H9 (cell line): Measurements from ENCODE around the gene CARTPT. TPM values are rescaled to one million over a fixed set of nuclear protein-coding genes. Genes with fewer than 3 reads are reported as not detected.

Source experiments
- DNase-seq: peaks from one replicate; pipeline ENCODE4 v3.0.0-alpha.2; 2017
- H2AFZ ChIP-seq: one replicate; pipeline ENCODE4 v1.6.1; 2013; ENCODE audit warnings: mild to moderate bottlenecking, low read length, control low read depth, moderate library complexity
- H2AK5ac ChIP-seq: 2 replicates; pipeline ENCODE4 v1.6.1; 2013; ENCODE audit warnings: low read length, control low read depth, mixed read lengths; ENCODE audit not compliant: insufficient read length
- H2BK120ac ChIP-seq: one replicate; pipeline ENCODE4 v1.6.1; 2013; ENCODE audit warnings: low read depth, mild to moderate bottlenecking, low read length, control low read depth, inconsistent platforms; ENCODE audit not compliant: poor library complexity, severe bottlenecking
- H2BK12ac ChIP-seq: 2 replicates; pipeline ENCODE4 v1.6.1; 2013; ENCODE audit warnings: low read length, control low read depth, mixed read lengths, low read depth; ENCODE audit not compliant: insufficient read length
- H2BK15ac ChIP-seq: 2 replicates; pipeline ENCODE4 v1.6.1; 2013; ENCODE audit warnings: low read depth, low read length, control low read depth
- H2BK20ac ChIP-seq: one replicate; pipeline ENCODE4 v1.6.1; 2013; ENCODE audit warnings: low read depth, mild to moderate bottlenecking, low read length, control low read depth, inconsistent platforms; ENCODE audit not compliant: poor library complexity, severe bottlenecking
- H2BK5ac ChIP-seq: 2 replicates; pipeline ENCODE4 v1.6.1; 2013; ENCODE audit warnings: low read length, control low read depth, mixed read lengths; ENCODE audit not compliant: insufficient read length
- H3K14ac ChIP-seq: 2 replicates; pipeline ENCODE4 v1.6.1; 2013; ENCODE audit warnings: low read length, control low read depth; ENCODE audit not compliant: insufficient read depth
- H3K18ac ChIP-seq: 2 replicates; pipeline ENCODE4 v1.6.1; 2013; ENCODE audit warnings: low read depth, mild to moderate bottlenecking, mixed read lengths, low read length, control low read depth; ENCODE audit not compliant: insufficient read length
- H3K23ac ChIP-seq: 2 replicates; pipeline ENCODE4 v1.6.1; 2013; ENCODE audit warnings: low read length, control low read depth, mixed read lengths, low read depth; ENCODE audit not compliant: insufficient read length
- H3K23me2 ChIP-seq: 2 replicates; pipeline ENCODE4 v1.6.1; 2013; ENCODE audit warnings: low read depth, mild to moderate bottlenecking, mixed read lengths, low read length, control low read depth; ENCODE audit not compliant: insufficient read length, poor library complexity, severe bottlenecking
- H3K27ac ChIP-seq: 2 replicates; pipeline ENCODE4 v1.5.1; 2013; ENCODE audit warnings: low read length, control low read depth, mixed read lengths, low read depth; ENCODE audit not compliant: insufficient read length
- H3K27me3 ChIP-seq: 2 replicates; pipeline ENCODE4 v1.6.1; 2013; ENCODE audit warnings: low read length, control low read depth, inconsistent platforms; ENCODE audit not compliant: insufficient read depth
- H3K4ac ChIP-seq: 2 replicates; pipeline ENCODE4 v1.6.1; 2013; ENCODE audit warnings: low read depth, mild to moderate bottlenecking, control low read depth, inconsistent platforms, low read length, moderate library complexity
- H3K4me1 ChIP-seq: 2 replicates; pipeline ENCODE4 v1.6.1; 2013; ENCODE audit warnings: low read length, control low read depth, inconsistent platforms; ENCODE audit not compliant: insufficient read depth
- H3K4me2 ChIP-seq: 2 replicates; pipeline ENCODE4 v1.6.1; 2013; ENCODE audit warnings: low read length, control low read depth, mixed read lengths; ENCODE audit not compliant: insufficient read length, insufficient read depth
- H3K56ac ChIP-seq: 2 replicates; pipeline ENCODE4 v1.6.1; 2013; ENCODE audit warnings: low read depth, mild to moderate bottlenecking, mixed read lengths, low read length, control low read depth; ENCODE audit not compliant: insufficient read length
- H3K79me1 ChIP-seq: 2 replicates; pipeline ENCODE4 v1.6.1; 2013; ENCODE audit warnings: low read depth, mild to moderate bottlenecking, moderate library complexity, low read length, control low read depth, inconsistent platforms; ENCODE audit not compliant: insufficient read depth, poor library complexity, severe bottlenecking
- H3K79me2 ChIP-seq: 2 replicates; pipeline ENCODE4 v1.6.1; 2013; ENCODE audit warnings: low read length, control low read depth, inconsistent platforms; ENCODE audit not compliant: insufficient read depth
- H3K9ac ChIP-seq: 2 replicates; pipeline ENCODE4 v1.6.1; 2013; ENCODE audit warnings: low read length, control low read depth, mixed read lengths; ENCODE audit not compliant: insufficient read length; ENCODE audit errors: extremely low read depth
- H3K9me3 ChIP-seq: one replicate; pipeline ENCODE4 v1.6.1; 2013; ENCODE audit warnings: low read depth, low read length, inconsistent platforms; ENCODE audit not compliant: control insufficient read depth
- H3T11ph ChIP-seq: one replicate; pipeline ENCODE4 v1.6.1; 2013; ENCODE audit warnings: mild to moderate bottlenecking, low read length, control low read depth, inconsistent platforms
- H4K20me1 ChIP-seq: one replicate; pipeline ENCODE4 v1.6.1; 2013; ENCODE audit not compliant: control insufficient read depth, insufficient read length, insufficient read depth
- H4K5ac ChIP-seq: 2 replicates; pipeline ENCODE4 v1.6.1; 2013; ENCODE audit warnings: low read depth, mild to moderate bottlenecking, mixed read lengths, low read length, control low read depth; ENCODE audit not compliant: insufficient read length
- H4K8ac ChIP-seq: replicated peaks from 2 replicates; pipeline ENCODE4 v1.6.1; 2013; ENCODE audit warnings: low read length, control low read depth, mixed read lengths, low read depth; ENCODE audit not compliant: insufficient read length
- H4K91ac ChIP-seq: 2 replicates; pipeline ENCODE4 v1.6.1; 2013; ENCODE audit warnings: low read depth, mild to moderate bottlenecking, moderate library complexity, mixed read lengths, low read length, control low read depth; ENCODE audit not compliant: insufficient read length
- H3K27ac Mint-ChIP-seq, 3 experiments: 2 replicates in 2 of 3; 3 replicates in 1 of 3; pipeline ENCODE4 v1.8.0; 2020 to 2021; ENCODE audit warnings: mixed read lengths in 3 of 3, mild to moderate bottlenecking in 1 of 3, moderate library complexity in 1 of 3
- H3K27me3 Mint-ChIP-seq: 2 replicates; pipeline ENCODE4 v1.8.0; 2021; ENCODE audit warnings: low read depth, mild to moderate bottlenecking, moderate library complexity, mixed read lengths
- H3K36me3 Mint-ChIP-seq, 3 experiments: 2 replicates in 2 of 3; 3 replicates in 1 of 3; pipeline ENCODE4 v1.8.0; 2020 to 2021; ENCODE audit warnings: low read depth in 3 of 3, mixed read lengths in 3 of 3; ENCODE audit not compliant: insufficient read depth in 1 of 3
- H3K4me1 Mint-ChIP-seq, 2 experiments: 2 replicates each; pipeline ENCODE4 v1.8.0; 2020; ENCODE audit warnings: mixed read lengths in 2 of 2
- H3K4me3 Mint-ChIP-seq, 2 experiments: 2 replicates in 1 of 2; 3 replicates in 1 of 2; pipeline ENCODE4 v1.8.0; 2020 to 2021; ENCODE audit warnings: mild to moderate bottlenecking in 2 of 2, mixed read lengths in 2 of 2, moderate library complexity in 1 of 2
- H3K9me3 Mint-ChIP-seq, 2 experiments: 2 replicates in 1 of 2; 3 replicates in 1 of 2; pipeline ENCODE4 v1.8.0; 2020; ENCODE audit warnings: mild to moderate bottlenecking in 2 of 2, mixed read lengths in 2 of 2, moderate library complexity in 1 of 2
- WGBS: extraction: QIAGEN DNeasy Blood & Tissue Kit; methylation state at CpG from one replicate; pipeline ENCODE4 v1.1.7; 2013; ENCODE audit warnings: missing lambda C conversion rate, low lambda C conversion rate, mixed read lengths; ENCODE audit not compliant: insufficient read length; ENCODE audit errors: extremely low coverage; 5-methylcytosine and 5-hydroxymethylcytosine counted together
- total RNA-seq: library from RNA; stranded (reverse); gene quantifications from 2 replicates; pipeline ENCODE4 v1.2.1, GENCODE V29; 2021
- TF ChIP-seq, protein P1 (sequence below): fragments of 200-600 bp; sonication (generic); conservative IDR thresholded peaks from 3 replicates; pipeline ENCODE4 v1.8.0; 2021; ENCODE audit warnings: antibody characterized with exemption, mild to moderate bottlenecking

CARTPT gene
- total RNA-seq, 1 experiment from 2014 or later, result not detected

DNA sequence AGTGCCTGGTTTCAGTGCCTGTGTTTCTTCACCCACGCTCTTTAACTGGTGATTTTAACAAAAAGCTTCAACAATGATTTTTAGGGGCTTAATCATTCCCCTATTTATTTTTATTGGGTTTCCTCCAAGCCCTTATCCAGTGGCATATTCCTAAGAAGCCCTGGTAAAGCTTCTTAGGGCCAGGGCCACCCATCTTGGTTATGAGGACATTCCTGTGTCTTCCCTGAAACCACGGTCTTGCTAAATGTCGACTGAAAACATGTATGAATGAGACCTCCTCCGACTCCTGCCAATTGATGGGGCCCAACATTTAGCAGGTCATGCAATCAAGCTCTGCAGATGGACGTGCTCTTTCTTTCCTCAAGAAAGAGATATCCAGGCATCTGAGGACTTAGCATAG, 13.7 kb upstream of the CARTPT start:
- Histone ChIP-seq H3K79me2 (no peaks in the 10 kb centered on the region), H3K23me2 (no peaks in the 10 kb centered on the region), H2AFZ (no peak overlapping the region), H2AK5ac (no peak overlapping the region), H3T11ph (no peak overlapping the region), H3K14ac (no peak overlapping the region), H3K4me2 (no peak overlapping the region), H3K18ac (no peak overlapping the region), H3K27ac (no peak overlapping the region), H3K9me3 (no peaks in the 10 kb centered on the region), H2BK12ac (no peak overlapping the region), H2BK120ac (no peak overlapping the region), H3K4me1 (no peaks in the 10 kb centered on the region), H3K9ac (no peak overlapping the region), H4K8ac (no peak overlapping the region), H3K56ac (no peak overlapping the region), H2BK20ac (no peak overlapping the region), H3K23ac (no peak overlapping the region), H3K79me1 (no peaks in the 10 kb centered on the region), H4K91ac (no peak overlapping the region), H3K27me3 (no peaks in the 10 kb centered on the region), H2BK15ac (no peak overlapping the region), H3K4ac (no peak overlapping the region), H4K5ac (no peak overlapping the region), H4K20me1 (no peaks in the 10 kb centered on the region), H2BK5ac (no peak overlapping the region)
- DNase-seq, result no peak
- TF ChIP-seq, protein P1, sequence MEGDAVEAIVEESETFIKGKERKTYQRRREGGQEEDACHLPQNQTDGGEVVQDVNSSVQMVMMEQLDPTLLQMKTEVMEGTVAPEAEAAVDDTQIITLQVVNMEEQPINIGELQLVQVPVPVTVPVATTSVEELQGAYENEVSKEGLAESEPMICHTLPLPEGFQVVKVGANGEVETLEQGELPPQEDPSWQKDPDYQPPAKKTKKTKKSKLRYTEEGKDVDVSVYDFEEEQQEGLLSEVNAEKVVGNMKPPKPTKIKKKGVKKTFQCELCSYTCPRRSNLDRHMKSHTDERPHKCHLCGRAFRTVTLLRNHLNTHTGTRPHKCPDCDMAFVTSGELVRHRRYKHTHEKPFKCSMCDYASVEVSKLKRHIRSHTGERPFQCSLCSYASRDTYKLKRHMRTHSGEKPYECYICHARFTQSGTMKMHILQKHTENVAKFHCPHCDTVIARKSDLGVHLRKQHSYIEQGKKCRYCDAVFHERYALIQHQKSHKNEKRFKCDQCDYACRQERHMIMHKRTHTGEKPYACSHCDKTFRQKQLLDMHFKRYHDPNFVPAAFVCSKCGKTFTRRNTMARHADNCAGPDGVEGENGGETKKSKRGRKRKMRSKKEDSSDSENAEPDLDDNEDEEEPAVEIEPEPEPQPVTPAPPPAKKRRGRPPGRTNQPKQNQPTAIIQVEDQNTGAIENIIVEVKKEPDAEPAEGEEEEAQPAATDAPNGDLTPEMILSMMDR, result no peak
- H3K36me3 Mint-ChIP-seq, result no peaks in the 10 kb centered on the region
- no peak overlapping the region for H3K27ac Mint-ChIP-seq
- peaks cover 9% of the 10 kb centered on the region for H3K27me3 Mint-ChIP-seq
- no peaks in the 10 kb centered on the region for H3K9me3 Mint-ChIP-seq
- H3K4me3 Mint-ChIP-seq, result no peak overlapping the region
- no CpG with 5 or more reads among the region's 5 CpGs for WGBS
- H3K4me1 Mint-ChIP-seq, result peaks cover 11 to 14% of the 10 kb centered on the region in 2 experiments
